ENCODE measurements around the gene MDH1.
A peak's percentile ranks its signal among the peaks of the same experiment; 100 is the strongest.
"Not testable (repeated sequence)": the region's sequence is repeated elsewhere in the genome, so short reads cannot be mapped to it uniquely, and the experiment has no call there.

Gene MDH1

GRCh38 chr2:63588385-63589147 is at the start of gene MDH1, which contains the start of gene WDPCP:
Gene MDH1, plus strand, starts transcription at chr2:63588963. Its CDS starts 81 bp downstream, at chr2:63589044.
Gene WDPCP, minus strand, starts transcription at chr2:63588477. Its CDS starts 206 bp downstream, at chr2:63588271.
- DNase-seq = peak; percentile 96

DNA sequence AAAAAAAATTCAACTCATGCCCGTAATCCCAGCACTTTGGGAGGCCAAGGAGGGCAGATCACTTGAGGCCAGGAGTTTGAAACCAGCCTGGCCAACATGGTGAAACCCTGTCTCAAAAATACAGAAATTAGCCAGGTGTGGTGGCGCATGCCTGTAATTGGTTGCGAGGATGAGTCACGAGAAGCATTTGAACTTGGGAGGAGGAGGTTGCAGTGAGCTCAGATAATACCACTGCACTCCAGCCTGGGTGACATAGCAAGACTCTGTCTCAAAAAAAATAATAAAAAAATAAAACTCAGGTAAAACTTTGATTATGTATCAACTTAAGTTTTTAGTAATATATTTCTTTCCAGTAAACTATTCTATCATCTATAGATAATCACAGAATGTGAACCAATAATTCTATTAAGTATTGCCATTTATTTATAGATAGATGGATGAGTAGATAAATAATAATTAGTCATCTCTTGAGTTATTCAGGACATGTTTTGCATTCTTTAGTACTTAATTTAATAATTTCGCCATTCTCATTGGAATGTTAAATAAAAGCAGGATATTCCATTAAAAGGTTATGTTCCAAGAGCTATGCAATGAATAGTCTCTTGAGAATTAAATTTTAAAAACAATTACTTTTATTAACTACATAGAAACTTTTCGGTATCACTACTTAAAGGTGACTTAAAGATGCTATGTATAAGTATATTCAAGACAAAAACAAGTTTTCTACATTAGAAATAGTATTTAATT is 49.2 kb upstream of the MDH1 start:
- no peak for DNase-seq

- no peak for DNase-seq
These were observed 44.6 kb upstream of the MDH1 start for GRCh38 chr2:63544017-63544627.

GRCh38 chr2:63545023-63545422 is 43.7 kb upstream of the MDH1 start:
- no peak for DNase-seq

GRCh38 chr2:63553049-63553448 is 35.7 kb upstream of the MDH1 start:
- DNase-seq = no peak

DNA sequence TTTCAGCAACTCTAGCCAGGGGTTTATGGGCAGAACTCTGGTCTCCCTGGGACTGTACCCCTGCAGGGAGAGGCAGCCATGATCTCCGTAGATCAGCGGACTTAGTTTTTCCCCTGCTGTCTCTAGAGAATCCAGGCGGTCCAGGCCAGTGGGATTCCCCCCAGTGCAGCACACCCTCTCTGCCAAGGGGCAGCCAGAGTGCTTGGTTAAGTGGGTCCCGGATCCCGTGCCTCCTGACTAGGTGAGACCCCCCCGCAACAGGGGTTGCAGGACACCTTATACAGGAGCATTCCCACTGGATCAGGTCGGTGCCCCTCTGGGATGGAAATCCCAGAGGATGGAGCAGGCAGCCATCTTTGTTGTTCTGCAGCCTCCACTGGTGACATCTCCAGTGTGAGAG is 33.5 kb upstream of the MDH1 start:
- DNase-seq = no peak

DNA sequence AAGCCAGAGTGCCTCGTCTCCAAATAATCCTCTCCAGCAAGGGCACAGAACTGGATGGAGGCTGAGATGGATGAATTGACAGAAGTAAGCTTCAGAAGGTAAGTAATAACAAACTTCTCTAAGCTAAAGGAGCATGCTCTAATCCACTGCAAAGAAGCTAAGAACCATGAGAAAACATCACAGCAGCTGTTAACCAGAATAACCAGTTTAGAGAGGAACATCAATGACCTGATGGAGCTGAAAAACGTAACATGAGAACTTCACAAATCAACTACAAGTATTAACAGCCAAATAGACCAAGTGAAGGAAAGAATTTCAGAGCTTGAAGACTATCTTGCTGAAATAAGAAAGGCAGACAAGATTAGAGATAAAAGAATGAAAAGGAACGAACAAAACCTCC is 32.8 kb upstream of the MDH1 start:
- no peak for DNase-seq

DNA sequence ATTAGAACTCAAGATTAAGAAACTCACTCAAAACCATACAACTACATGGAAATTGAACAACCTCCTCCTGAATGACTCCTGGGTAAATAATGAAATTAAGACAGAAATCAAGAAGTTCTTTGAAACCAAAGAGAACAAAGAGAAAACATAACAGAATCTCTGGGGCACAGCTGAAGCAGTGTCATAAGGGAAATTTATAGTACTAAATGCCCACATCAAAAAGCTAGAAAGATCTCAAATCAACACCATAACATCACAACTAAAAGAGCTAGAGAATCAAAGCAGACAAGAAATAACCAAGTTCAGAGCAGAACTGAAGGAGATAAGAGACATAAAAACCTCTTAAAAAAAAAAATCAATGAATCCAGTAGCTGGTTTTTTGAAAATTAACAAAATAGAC is 30.9 kb upstream of the MDH1 start:
- DNase-seq = not testable (repeated sequence)

- not testable (repeated sequence) for DNase-seq
These were observed 29.8 kb upstream of the MDH1 start for GRCh38 chr2:63558922-63559321.

DNA sequence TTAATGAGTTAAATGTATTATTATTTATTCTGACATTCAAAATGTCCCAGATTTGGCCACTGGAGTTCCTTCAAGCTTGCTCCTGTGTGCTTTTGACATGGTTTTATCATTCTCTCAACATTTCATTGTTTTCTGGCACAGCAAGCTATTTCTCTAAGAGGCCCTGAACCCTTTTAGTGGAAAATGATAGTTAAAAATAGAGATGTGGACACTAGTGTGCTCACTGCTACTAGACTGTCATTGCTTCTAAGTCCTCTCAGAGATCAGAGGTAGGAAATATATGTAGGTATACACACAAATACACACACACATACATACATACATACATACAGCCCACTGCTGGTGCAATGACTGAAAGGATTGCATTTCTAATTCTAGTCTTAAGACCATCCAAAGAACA is 26.0 kb upstream of the MDH1 start:
- DNase-seq = no peak

DNA sequence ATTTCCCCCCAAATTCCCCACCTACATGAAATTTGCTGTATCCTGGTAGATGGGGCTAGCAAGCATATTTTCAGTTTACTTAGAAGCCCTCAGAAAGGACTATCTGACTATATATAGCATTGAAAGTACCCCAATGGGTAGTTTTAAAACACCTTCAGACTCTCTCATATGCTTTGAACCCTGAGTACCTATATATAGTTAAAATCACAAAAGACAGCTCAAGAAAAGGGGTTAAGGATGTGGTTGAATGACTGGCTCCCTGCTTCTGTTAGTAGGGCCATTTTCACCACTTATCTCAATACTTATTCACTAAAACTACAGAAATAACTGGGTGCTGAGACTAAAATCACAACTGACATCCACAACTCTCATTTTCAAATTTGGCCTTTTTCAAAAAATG is 19.0 kb upstream of the MDH1 start:
- no peak for DNase-seq

DNA sequence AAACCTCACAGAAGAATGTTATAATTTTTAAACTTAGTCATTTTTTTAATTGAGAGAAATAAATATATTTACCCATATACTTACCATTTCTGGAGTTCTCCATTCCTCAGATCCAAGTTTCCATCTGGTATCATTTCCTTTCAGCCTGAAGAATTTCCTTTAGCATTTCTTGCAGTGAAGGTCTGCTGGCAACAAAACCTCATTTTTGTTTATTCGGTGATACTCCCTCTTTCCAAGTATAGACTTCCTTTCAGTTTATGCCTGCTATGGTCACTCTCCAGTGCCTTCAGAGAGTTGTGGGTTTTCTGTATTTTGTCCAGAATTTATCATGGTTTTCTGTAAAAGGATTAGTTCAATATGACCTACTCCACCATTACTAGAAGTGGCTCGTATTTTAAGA is 17.5 kb upstream of the MDH1 start:
- DNase-seq = no peak

GRCh38 chr2:63572001-63572400 is 16.8 kb upstream of the MDH1 start:
- DNase-seq = no peak

GRCh38 chr2:63573026-63573425 is 15.7 kb upstream of the MDH1 start:
- DNase-seq = not testable (repeated sequence)

DNA sequence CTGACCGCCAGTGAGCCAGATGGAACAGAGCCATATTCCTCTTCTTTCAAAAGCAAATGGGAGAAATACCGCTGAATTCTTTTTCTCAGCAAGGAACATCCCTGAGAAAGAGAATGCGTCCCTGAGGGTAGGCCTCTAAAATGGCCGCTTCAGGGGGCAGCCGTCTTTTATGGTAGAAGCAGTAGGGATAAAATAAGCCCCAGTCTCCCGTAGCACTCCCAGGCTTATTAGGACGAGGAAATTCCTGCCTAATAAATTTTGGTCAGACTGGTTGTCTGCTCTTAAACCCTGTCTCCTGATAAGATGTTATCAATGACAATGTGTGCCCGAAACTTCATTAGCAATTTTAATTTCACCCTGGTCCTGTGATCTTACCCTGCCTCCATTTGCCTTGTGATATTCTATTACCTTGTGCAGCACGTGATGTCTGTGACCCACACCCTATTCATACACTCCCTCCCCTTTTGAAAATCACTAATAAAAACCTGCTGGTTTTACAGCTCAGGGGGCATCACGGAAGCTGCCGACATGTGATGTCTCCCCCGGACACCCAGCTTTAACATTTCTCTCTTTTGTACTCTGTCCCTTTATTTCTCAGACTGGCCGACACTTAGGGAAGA is 14.9 kb upstream of the MDH1 start:
- DNase-seq = not testable (repeated sequence)

DNA sequence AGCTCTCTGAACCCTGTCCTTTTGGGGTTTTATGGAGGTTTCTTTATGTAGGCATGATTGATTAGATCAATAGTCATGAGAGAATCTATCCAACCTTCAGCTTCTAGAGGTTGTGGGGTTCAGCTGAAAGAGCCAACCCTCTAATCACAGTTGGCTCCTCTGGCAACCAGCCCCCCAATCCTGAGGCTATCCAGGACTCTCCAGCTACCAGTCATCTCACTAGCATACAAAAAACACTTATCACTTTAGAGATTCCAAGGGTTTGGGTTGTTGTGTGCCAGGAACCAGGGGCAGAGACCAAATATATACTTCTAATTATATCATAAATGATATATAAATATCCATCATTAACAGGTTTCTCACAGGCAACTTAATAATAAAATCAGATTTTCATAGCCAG is 12.2 kb upstream of the MDH1 start:
- DNase-seq = no peak

DNA sequence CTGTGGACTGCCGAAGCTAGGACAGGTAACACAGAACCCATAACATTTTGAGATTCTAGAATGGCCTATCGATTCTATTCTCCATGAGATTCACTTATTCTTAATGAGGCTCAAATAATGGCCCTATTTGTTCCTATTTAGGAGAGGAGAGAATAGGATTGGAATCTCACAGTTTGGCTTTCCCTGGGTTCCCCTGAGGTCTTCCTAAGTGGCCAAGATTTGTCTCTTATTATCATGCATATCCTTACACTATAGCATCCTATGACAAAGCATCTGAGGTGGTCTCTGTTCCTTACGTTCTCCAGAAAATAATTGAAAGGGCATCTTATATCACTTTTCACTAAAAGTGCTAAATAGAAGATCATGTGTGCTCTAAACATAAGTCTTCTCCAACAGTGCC is 10.0 kb upstream of the MDH1 start:
- no peak for DNase-seq

DNA sequence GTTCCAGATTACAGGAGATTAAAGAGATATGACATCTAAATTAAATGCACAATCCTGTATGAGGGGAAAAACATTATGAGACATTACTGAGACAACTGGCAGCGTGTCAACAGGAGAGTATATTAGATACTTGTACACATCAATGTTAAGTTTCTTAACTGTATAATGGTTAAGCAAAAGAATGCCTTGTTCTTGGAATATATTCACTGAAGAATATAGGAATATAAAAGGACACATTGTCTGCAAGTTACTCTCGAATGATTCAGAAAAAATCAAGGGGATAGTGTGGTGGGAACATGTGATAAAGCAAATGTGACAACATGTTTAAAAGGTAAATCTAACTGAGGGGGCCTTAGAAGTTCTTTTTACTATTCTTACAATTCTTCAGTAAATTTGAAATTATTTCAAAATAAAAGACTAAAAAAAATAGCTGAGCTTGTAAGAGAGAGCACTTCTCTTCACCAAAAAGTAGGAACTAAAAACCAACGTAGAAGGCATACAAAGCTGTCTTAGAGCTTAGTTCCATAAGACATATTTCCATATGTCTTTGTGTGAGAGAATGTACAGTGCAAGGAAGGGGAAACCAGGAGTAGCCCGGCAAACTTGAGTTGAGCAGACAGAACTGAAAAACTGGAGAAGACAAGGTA is 8.0 kb upstream of the MDH1 start:
- no peak for DNase-seq

- DNase-seq = no peak
These were observed 7.3 kb upstream of the MDH1 start for GRCh38 chr2:63581298-63581961.

- DNase-seq = no peak
These were observed 5.9 kb upstream of the MDH1 start for GRCh38 chr2:63582873-63583272.

GRCh38 chr2:63587814-63588384 is 864 bp upstream of the MDH1 start:
- DNase-seq = no peak
